RWPE2 (cell line): ENCODE data around the gene DENND2A.
"Not testable (repeated sequence)": the region's sequence is repeated elsewhere in the genome, so short reads cannot be mapped to it uniquely, and the experiment has no call there.

Experiments used
- ATAC-seq: fragments of 200-7000 bp; cut with Tn5 transposase; 3 replicates; pipeline ENCODE4 v1.9.1; 2021; ENCODE audit warnings: low read depth
- DNase-seq: peaks from one replicate; pipeline ENCODE4 v3.0.0-alpha.2; 2020; ENCODE audit warnings: low spot score
- H3K27ac ChIP-seq: fragments of 450-650 bp; 2 replicates; pipeline ENCODE4 v1.5.1; 2017; ENCODE audit warnings: mild to moderate bottlenecking; ENCODE audit not compliant: poor library complexity, severe bottlenecking
- H3K27me3 ChIP-seq: fragments of 250-450 bp; sonication (Bioruptor Pico); 2 replicates; pipeline ENCODE4 v1.5.1; 2021; ENCODE audit warnings: mild to moderate bottlenecking, moderate library complexity; ENCODE audit not compliant: insufficient read depth, poor library complexity, severe bottlenecking
- H3K36me3 ChIP-seq: fragments of 250-450 bp; sonication (Bioruptor Pico); 2 replicates; pipeline ENCODE4 v1.5.1; 2020; ENCODE audit warnings: low read depth, mild to moderate bottlenecking, moderate library complexity
- H3K4me1 ChIP-seq: fragments of 250-450 bp; sonication (Bioruptor Pico); 2 replicates; pipeline ENCODE4 v1.5.1; 2021; ENCODE audit warnings: mild to moderate bottlenecking, moderate library complexity; ENCODE audit not compliant: insufficient read depth, poor library complexity, severe bottlenecking
- H3K4me3 ChIP-seq: fragments of 250-450 bp; sonication (Bioruptor Pico); 2 replicates; pipeline ENCODE4 v1.5.1; 2021; ENCODE audit warnings: mild to moderate bottlenecking, moderate library complexity; ENCODE audit not compliant: severe bottlenecking
- H3K9me3 ChIP-seq: fragments of 250-450 bp; sonication (Bioruptor Pico); 2 replicates; pipeline ENCODE4 v1.5.1; 2021; ENCODE audit warnings: mild to moderate bottlenecking, moderate library complexity; ENCODE audit not compliant: severe bottlenecking
- CTCF ChIP-seq: fragments of 450-650 bp; IDR thresholded peaks from one replicate; pipeline ENCODE4 v1.5.1; 2017; ENCODE audit warnings: mild to moderate bottlenecking, moderate library complexity; ENCODE audit not compliant: poor library complexity, severe bottlenecking

Gene DENND2A

DNA sequence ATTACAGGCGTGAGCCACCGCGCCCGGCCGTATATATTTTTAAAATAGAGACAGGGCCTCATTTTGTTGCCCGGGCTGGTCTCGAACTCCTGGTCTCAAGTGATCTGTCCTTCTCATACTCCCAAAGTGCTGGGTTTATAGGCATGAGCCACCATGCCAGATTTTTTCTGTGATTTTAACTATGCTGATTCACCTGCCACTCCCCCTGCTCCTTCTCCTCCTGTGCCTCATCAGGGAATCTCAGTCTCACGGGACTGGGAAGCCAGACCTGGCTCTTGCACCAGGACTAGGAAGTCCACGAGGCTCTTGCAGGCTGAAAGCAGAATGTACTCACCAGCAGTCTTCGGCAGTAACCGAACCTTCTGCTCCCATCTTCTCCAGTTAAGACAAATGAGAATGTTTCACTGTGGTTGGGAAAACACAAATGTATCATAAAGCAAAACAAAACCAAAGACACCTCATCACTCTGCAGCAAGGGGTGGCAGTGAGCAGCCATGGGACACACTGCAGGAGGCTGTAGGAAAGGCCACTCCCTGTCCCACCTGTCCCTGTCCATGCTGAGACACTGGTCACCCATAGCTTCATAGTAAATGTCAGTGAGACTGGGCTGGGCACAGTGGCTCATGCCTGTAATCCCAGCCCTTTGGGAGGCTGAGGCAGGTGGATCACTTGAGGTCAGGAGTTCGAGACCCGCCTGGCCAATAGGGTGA is 82.6 kb downstream of the DENND2A start:
- no peak overlapping the region for H3K27ac ChIP-seq
- no peaks in the 10 kb centered on the region for H3K9me3 ChIP-seq
- DNase-seq, result no peak

DNA sequence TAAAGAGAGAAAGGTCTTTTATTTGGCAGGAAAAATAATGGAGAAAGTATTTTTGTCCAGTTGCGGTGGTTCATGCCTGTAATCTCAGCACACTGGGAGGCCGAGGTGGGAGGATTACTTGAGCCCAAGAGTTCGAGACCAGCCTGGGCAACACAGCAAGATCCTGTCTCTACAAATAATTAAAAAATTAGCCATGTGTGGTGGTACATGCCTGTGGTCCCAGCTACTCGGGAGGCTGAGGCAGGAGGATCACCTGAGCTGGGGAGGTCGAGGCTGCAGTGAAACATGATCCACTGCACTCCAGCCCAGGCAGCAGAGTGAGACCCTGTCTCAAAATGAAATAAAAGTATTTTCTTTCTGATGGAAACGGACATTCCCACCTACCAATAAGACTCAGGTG is 83.5 kb downstream of the DENND2A start:
- Histone ChIP-seq H3K27ac (no peak overlapping the region), H3K4me1 (no peaks in the 10 kb centered on the region), H3K4me3 (no peak overlapping the region), H3K36me3 (no peaks in the 10 kb centered on the region), H3K27me3 (no peaks in the 10 kb centered on the region), H3K9me3 (no peaks in the 10 kb centered on the region)
- DNase-seq (no peak), ATAC-seq (no peak)
- TF ChIP-seq CTCF, result no peak

More for the DNA sequence above, 82.6 kb downstream of the DENND2A start:
- ATAC-seq, result no peak; the same call in 2 of the 3 replicates
- TF ChIP-seq CTCF, result no peak
- H3K4me3 ChIP-seq, result no peak overlapping the region
- H3K4me1 ChIP-seq, result no peaks in the 10 kb centered on the region
- H3K36me3 ChIP-seq, result no peaks in the 10 kb centered on the region
- no peaks in the 10 kb centered on the region for H3K27me3 ChIP-seq

DNA sequence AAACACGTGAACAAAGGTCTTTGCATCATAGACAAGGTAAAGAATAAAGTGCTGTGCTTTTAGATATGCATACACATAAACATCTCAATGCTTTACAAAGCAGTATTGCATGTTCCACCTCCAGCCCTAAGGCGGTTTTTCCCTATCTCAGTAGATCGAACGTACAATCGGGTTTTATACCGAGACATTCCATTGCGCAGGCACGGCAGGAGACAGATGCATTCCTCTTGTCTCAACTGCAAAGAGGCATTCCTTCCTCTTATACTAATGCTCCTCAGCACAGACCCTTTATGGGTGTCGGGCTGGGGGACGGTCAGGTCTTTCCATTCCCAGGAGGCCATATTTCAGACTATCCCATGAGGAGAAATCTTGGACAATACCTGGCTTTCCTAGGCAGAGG is 87.4 kb downstream of the DENND2A start:
- not testable (repeated sequence) for DNase-seq, H3K4me1 ChIP-seq, H3K27me3 ChIP-seq, H3K4me3 ChIP-seq, H3K36me3 ChIP-seq, ATAC-seq, H3K9me3 ChIP-seq, H3K27ac ChIP-seq

GRCh38 chr7:140552240-140552679 is 88.4 kb downstream of the DENND2A start:
- H3K9me3 ChIP-seq, result no peaks in the 10 kb centered on the region
- no peaks in the 10 kb centered on the region for H3K4me1 ChIP-seq
- DNase-seq, result no peak
- no peaks in the 10 kb centered on the region for H3K36me3 ChIP-seq
- ATAC-seq, result no peak
- TF ChIP-seq CTCF, result no peak
- no peak overlapping the region for H3K27ac ChIP-seq
- no peak overlapping the region for H3K4me3 ChIP-seq
- H3K27me3 ChIP-seq, result no peaks in the 10 kb centered on the region

GRCh38 chr7:140551355-140552239 is 89.0 kb downstream of the DENND2A start:
- ATAC-seq, result no peak

More at GRCh38 chr7:140551355-140552239, 89.0 kb downstream of the DENND2A start:
- no peak overlapping the region for H3K27ac ChIP-seq
- DNase-seq, result no peak
- no peaks in the 10 kb centered on the region for H3K9me3 ChIP-seq
- no peaks in the 10 kb centered on the region for H3K27me3 ChIP-seq
- no peak for TF ChIP-seq CTCF
- H3K36me3 ChIP-seq, result no peaks in the 10 kb centered on the region
- H3K4me3 ChIP-seq, result no peak overlapping the region
- no peaks in the 10 kb centered on the region for H3K4me1 ChIP-seq
